ENCODE data around the gene FHOD3.

The FHOD3 gene

GRCh38 chr18:36724169-36724568 is 426.7 kb downstream of the FHOD3 start:
- DNase-seq (ENCODE audit: low read depth in 4 of 4, low spot score in 1 of 4), result no peak

- no peak for DNase-seq (ENCODE audit: low read depth in 4 of 4, low spot score in 1 of 4)
Measured at GRCh38 chr18:36724591-36725001, 427.1 kb downstream of the FHOD3 start.

- DNase-seq (ENCODE audit: low read depth in 4 of 4, low spot score in 1 of 4), result no peak
Measured at GRCh38 chr18:36728345-36728744, 430.8 kb downstream of the FHOD3 start.

DNA sequence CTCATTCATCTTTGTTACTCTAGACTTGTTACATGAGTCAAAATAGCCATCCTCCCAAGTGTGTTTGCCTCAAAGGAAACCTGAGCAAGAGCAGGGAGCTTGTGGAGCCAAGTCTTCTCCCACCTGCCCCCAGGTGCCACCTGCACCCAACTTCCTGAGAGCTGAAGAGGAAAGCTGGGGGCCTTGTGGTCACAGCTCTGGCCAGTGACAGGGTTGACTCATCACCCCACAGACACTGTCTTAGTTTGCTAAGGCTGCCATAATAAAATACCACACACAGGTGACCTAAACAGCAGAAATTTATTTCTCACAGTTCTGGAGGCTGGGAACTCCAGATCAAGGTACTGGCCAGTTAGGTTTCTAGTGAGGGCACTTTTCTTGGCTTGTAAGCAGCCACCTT is 431.7 kb downstream of the FHOD3 start:
- DNase-seq (ENCODE audit: low read depth in 4 of 4, low spot score in 1 of 4), result no peak

DNA sequence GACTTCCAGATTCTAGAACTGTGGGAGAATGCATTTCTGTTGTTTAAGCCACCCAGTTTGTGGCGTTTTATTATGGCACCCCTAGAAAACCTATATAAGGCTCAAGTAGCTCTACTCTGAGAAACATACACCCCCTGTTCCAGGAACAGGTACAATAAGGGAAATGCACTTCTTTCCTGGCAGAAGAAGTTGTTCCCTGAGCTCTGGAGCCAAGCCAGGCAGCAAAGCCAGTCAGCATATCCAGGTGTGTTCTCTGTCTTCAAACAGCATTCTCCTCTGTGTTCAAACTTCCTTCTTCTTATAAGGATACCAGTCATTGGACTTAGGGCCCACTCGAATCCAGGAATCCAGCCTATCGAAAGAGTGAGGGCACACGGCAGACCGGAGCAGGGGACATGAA is 434.8 kb downstream of the FHOD3 start:
- no peak for DNase-seq (ENCODE audit: low read depth in 4 of 4, low spot score in 1 of 4)

GRCh38 chr18:36733150-36733549 is 435.6 kb downstream of the FHOD3 start:
- DNase-seq (ENCODE audit: low read depth in 4 of 4, low spot score in 1 of 4), result no peak

- no peak for DNase-seq (ENCODE audit: low read depth in 4 of 4, low spot score in 1 of 4)
Measured at GRCh38 chr18:36734596-36734995, 437.1 kb downstream of the FHOD3 start.

- DNase-seq (ENCODE audit: low read depth in 4 of 4, low spot score in 1 of 4), result no peak
Measured at GRCh38 chr18:36735130-36735529, 437.6 kb downstream of the FHOD3 start.

- DNase-seq (ENCODE audit: low read depth in 4 of 4, low spot score in 1 of 4), result no peak
Measured at GRCh38 chr18:36736094-36736493, 438.6 kb downstream of the FHOD3 start.

GRCh38 chr18:36737316-36737715 is 439.8 kb downstream of the FHOD3 start:
- DNase-seq (ENCODE audit: low read depth in 4 of 4, low spot score in 1 of 4), result no peak

GRCh38 chr18:36744261-36744876 is 446.9 kb downstream of the FHOD3 start:
- DNase-seq (ENCODE audit: low read depth in 4 of 4, low spot score in 1 of 4), result no peak

DNA sequence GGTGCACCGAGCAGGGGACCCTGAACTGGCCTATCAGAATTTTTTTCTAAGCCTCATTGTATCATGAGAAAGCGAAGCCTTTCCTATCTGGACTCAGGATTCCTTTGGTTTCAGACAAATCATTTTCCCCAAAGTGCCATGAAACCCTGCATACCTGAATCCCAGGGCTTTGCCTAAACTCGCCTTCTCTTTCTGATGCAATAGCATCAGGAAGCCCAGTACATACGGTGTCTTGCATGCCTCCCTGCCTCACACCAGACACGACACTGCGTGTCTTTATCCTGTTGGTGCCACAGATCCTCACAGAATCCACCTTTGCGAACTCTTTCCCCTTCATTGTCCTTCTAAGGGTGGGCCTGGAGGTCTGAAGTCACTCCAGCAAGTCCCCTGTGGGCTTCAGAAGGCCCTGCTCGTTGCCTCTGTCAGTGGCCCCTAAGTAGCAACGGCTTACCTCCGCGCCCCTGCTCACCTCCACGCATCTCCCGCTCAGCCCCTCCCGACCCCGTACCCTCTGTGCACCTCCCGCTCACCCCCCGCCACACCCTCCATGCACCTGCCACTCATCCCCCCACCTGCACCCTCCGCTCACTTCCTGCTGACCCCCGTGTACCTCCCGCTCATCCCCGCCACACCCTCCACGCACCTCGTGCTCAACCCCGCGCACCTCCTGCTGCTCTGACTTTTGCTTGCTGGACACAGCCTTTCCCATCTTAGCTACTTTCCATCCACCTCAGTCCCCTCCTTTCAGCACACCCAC is 447.9 kb downstream of the FHOD3 start:
- no peak for DNase-seq (ENCODE audit: low read depth in 4 of 4, low spot score in 1 of 4)

DNA sequence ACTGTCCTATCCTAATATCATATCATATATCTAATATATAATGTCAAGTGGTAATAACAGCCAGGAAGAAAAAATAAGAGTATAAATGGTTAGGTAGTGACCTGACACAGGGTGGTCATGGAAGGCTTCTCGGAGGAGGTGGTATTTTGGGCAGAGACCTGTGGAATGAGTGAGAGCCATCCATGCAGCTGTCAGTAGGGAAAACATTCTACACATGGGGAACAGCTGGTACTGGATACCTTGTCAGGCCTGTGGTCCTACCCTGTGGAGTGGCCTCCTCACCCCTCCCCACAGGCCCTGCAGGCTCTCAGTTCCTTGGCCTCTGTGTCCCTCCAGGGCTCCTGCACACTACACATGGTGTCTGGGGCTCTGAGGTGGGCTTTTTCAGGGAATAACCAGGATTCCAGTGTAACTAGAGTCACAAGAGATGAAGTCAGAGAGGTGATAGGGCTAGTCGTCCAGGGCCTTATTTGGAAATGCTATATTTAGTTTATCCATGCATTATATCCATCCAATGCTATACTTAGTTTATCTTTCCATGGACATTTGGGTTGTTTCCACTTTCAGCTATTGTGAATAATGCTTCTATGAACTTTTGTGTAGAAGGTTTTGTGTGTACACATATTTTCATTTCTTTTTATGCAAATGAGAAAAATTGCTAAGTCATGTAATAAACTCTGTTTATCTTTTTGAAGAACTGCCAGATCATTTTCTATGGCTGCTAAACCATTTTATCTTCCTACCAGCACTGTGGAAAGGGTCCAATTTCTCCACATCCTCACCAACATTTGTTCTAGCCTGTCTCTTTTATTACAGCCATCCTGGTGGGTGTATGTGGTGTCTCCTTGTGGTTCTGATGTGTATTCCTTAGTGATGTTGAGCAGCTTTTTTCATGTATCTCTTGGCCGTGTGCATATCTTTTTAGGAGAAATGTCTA is 455.7 kb downstream of the FHOD3 start:
- DNase-seq (ENCODE audit: low read depth in 4 of 4, low spot score in 1 of 4), result no peak

DNA sequence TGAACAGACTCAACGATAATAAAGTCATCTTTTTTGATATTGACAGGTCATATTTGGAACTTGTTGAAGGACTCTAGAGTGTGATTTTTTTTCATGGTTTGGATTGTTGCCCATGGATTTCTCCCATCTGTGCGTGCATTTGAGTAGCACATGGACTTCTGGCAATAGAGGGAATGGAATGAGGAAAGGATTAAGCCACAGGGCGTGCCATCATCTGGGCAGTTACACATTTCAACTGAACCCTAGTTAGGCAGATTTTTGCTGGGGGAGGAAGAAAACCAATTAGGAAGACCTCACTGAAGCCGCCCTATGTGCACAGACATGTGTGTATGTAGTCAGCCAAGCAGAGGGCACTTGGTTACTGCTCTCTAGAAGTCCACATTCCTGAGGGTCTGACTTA is 458.7 kb downstream of the FHOD3 start:
- DNase-seq (ENCODE audit: low read depth in 4 of 4, low spot score in 1 of 4), result no peak

GRCh38 chr18:36757081-36757480 is 459.6 kb downstream of the FHOD3 start:
- no peak for DNase-seq (ENCODE audit: low read depth in 4 of 4, low spot score in 1 of 4)

GRCh38 chr18:36757991-36758390 is 460.5 kb downstream of the FHOD3 start:
- DNase-seq (ENCODE audit: low read depth in 4 of 4, low spot score in 1 of 4), result no peak

DNA sequence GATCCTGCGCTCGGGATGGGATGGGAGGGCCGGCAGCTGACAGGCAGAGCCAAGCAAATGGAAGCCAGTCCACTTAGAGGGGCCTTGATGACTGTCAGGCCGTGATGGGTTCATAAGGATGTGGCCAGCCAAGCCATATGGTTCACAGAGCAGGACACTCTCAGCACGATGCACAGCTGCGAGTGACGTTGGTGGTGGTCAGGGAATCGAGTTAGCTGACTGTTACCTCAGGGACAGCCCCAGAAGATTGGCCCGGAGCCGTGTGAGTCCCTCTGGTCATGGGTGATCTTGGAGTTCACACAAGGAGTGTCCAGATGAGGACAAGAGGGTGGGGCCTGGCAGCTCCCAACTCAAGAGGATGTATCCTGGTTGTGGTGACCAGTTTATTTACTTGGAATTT is 461.1 kb downstream of the FHOD3 start:
- DNase-seq (ENCODE audit: low read depth in 4 of 4, low spot score in 1 of 4), result no peak

- no peak for DNase-seq (ENCODE audit: low read depth in 4 of 4, low spot score in 1 of 4)
Measured at GRCh38 chr18:36759167-36759776, 461.8 kb downstream of the FHOD3 start.

GRCh38 chr18:36760598-36760997 is 463.1 kb downstream of the FHOD3 start:
- DNase-seq (ENCODE audit: low read depth in 4 of 4, low spot score in 1 of 4), result no peak

DNA sequence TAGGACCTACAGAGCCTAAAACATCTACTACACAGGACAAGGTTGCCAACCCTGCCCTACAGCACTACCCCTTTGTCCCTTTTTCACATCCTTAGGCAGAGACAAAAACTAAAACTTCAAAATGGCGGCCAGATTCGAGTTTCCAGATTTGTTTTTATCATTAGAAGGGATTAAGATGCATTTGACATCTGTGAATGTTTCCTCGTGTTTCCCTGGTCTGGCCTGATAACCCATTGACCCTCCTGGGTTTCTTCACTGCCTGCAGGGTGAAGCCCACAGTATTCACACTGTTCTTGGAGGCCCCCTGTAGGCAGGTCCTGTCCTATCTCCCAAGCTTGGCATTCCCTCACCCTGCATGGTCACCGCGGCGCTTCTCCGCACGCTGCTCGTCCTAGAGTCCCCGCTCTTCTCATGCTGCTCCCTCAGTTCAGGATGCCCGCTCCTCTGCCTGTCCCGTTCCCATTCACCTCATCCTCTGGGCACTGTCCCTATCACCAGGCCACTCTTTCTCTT is 463.7 kb downstream of the FHOD3 start:
- DNase-seq (ENCODE audit: low read depth in 4 of 4, low spot score in 1 of 4), result no peak

GRCh38 chr18:36762074-36762473 is 464.6 kb downstream of the FHOD3 start:
- DNase-seq (ENCODE audit: low read depth in 4 of 4, low spot score in 1 of 4), result no peak

All from stimulated activated CD4-positive, alpha-beta T cell treated with anti-CD3 and anti-CD28 coated beads, Interleukin-1b, Interleukin-23, amount 100 ng/mL, for 24 hours (primary cell).